Renal pelvis (tissue), 4 donors: ENCODE data around the gene SNED1. TPM values are rescaled to one million over a fixed set of nuclear protein-coding genes. Genes with fewer than 3 reads are reported as not detected.

Experiments
- DNase-seq: peaks from one replicate; pipeline ENCODE4 v3.0.0-alpha.2; 2013
- polyA plus RNA-seq, 3 donors: library from polyadenylated mRNA; unstranded; fragments of 120-200 nt; gene quantifications; one replicate each; pipeline ENCODE4 v1.2.1, GENCODE V29; 2013; ENCODE audit not compliant: insufficient read length in 3 of 3

Gene SNED1
- polyA plus RNA-seq, 3 donors: 7.6 to 11.0 (median 10.6) TPM

DNA sequence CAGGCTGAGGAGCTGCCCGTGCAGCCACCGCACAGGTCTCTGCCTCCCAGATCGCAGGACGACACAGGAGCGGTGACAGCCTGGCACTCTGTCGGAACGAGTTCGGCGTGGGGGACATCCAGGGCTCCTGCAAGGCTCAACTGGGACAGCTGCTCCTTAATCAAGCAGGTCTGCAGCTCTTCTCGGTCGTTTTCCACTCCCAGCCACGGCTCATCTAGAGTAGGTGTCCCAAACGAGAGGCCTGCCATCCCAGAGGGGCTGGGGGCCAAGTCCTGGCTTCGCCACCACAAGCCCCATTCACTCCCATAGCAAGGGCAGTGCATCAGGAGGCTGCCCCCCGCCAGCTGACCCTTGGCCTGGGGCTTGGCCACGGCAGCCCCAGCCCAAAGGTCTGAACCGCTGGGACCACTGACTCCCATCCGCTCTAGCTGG, 128.4 kb downstream of the SNED1 start:
- no peak for DNase-seq

DNA sequence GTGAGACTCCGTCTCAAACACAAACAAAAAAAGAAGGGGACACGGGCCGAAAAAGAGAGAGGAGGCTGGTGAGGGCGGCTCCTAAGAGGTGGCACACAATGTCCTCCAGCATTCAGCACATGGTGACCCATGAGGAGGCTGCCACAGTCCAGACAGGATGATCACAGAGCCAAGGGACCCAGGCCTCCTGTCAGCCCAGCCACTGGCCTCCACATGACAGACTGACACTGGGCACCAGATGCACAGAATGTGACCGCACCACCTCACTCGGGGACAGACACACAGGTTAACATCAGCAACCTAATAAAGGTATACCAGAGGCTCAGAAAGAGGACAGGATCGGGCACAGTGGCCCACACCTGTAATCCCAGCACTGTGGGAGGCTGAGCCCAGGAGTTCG, 129.8 kb downstream of the SNED1 start:
- DNase-seq: no peak

DNA sequence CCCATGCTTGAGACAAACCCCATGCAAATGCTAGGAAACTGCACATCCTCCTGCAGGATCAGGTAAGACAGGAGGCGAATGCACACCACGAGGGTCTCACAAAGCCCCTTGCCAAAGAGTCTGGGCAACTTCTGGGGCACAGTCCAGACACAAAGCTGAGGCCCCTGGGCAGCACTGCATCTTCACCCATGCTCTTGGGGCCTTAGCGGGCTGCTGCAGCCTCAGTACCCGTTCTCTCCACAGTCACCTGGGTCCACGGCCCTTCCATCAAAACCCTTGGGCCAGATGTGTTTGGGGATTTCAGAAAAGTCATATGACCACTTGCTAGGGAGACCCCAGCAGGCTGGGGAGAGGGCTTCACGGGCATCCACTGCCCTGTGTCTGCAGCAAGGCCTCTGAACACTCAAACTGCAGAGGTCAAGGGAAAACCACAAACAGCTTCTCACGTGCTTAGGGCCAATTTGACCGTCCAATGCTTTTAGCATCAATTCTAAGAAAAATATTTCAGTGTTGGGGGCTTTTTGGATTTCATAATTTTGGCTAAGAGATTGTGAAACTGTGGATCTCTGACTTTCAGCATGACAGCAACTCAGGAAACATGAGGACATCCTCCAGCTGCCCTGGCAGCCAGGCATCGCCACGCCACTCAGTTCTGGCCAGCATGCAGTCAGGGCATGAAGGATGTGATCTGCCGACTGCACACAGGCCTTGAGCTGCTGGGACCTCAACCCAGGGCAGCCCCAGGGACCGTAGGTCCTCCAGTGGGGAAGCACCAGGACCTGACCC, 130.9 kb downstream of the SNED1 start:
- DNase-seq: no peak

DNA sequence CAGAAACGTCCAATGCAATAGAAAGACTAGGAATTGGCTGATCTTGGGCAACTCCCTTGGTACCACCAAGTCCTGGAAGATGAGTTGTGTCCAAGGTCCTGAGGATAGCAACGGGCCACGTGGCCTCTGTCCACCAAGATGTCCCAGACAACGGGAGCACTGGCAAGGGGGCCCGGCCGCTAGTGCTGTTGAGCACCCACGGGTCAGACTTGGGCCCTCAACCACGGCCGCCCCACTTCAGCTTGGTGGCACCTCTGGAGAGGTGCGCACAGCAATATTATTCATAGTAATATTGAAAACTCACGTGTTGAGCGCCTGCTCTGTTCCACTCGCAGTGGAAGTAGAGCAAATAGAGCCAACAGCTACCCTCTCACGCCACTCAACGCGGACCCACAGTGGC, 131.9 kb downstream of the SNED1 start:
- no peak for DNase-seq

GRCh38 chr2:241131531-241131930, 133.1 kb downstream of the SNED1 start:
- DNase-seq: no peak

- DNase-seq: no peak
These were observed 134.4 kb downstream of the SNED1 start for GRCh38 chr2:241132538-241133435.

DNA sequence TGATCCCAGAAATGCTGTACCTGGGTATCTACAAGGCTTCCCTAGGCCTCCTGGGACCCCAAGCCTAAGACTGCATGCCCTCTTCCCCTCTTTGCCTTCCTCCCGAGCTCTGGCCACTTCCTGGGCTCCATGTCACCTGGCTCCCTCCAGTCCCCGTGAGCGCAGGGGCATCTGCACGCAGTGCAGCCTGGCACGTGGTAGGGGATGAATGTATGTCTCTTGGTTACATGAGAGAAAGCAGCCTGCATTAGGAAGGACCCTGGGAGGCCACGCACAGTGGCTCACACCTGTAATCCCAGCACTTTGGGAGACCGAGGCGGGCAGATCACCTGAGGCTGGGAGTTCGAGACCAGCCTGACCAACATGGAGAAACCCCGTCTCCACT, 135.0 kb downstream of the SNED1 start:
- no peak for DNase-seq

DNA sequence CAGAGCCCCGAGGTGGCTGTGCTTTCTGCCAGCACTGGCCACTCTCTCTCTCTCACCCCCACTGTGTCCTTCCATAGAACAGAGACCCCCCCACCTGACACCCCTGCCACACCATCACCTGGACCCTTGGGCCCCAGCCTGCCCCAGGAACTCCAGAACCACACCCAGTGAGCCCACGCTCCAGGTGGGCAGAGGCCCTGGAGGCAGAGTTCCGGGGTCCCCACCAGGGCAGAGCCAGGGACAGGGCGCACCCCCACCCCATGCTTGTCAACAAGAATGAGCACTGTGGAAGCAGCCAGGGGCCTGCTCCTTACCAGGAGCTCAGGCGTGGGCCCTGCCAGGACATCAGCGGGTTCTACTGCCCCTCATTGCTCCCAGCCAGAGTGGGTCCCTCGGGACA, 136.3 kb downstream of the SNED1 start:
- no peak for DNase-seq

- peak; percentile 9 for DNase-seq
These were observed 137.3 kb downstream of the SNED1 start for GRCh38 chr2:241135737-241136136.

DNA sequence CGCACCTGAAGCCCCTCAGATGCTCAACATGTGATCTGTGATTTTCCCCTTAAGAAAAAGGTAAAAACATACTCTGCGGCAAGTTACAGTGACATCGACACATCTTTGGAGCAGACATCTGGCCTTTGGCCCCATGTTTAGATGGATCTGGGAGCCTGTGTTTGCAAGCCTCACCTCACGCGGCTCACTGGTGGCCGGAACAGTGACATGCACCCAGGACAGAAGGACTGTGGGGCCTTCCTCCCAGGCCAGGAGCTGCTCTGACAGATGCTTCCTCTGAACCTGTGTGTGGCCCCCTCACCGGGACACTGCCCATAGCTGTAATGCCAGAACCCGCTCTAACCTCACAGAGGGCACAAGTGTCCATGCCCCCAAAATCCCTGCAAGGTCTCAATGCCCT, 137.8 kb downstream of the SNED1 start:
- no peak for DNase-seq

DNA sequence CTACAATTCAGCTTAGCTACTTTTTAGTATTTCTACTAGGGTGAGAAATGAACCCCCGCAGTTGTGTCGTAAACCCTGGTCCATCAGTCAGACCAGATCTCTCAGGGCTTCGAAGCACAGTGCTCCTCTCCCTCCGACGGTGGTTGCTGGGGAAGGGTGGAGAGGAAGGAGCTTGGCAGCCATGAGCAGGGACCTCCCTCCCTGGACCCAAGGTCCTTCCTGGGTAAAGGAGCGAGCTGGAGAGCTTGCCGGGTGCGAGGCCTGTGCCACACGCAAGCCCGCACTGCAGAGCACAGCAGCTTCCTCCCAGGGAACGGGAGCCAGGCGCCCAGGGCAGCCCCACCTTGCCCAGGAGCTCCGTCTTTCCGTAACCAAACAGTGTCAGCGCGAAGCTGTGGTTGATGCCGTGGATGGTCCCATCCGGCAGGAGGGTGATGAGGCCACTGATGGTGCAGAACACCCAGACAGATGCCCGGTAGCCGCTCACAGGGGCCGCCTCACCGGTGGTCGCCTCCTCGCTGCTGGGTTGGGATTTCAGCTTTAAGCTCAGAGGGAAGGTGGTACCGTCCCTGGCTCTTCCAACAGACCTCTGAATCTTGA, 138.3 kb downstream of the SNED1 start:
- DNase-seq: no peak

GRCh38 chr2:241137276-241138190, 139.1 kb downstream of the SNED1 start:
- no peak for DNase-seq

DNA sequence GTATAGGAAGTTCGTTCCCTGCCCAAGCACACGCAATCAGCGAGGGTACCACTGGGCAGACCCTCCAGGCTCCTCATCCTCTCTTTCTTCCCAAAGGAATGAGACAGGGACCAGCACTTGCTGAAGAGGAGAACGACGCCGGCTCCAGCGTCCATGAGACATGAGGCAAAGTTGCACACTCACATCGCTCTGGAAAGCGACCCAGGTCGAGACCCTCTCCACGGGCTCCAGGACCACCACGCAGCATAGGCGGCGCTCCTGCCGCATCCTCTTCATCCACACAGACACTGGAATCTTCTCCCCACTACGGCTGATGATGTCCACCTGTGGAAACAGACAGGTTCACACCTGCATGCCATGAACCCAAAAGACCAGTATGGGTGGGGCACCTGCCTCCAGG, 140.1 kb downstream of the SNED1 start:
- DNase-seq: no peak

GRCh38 chr2:241139531-241140444, 141.4 kb downstream of the SNED1 start:
- DNase-seq: no peak

- no peak for DNase-seq
These were observed 142.0 kb downstream of the SNED1 start for GRCh38 chr2:241140445-241140840.

- DNase-seq: no peak
These were observed 142.9 kb downstream of the SNED1 start for GRCh38 chr2:241141214-241141770.

DNA sequence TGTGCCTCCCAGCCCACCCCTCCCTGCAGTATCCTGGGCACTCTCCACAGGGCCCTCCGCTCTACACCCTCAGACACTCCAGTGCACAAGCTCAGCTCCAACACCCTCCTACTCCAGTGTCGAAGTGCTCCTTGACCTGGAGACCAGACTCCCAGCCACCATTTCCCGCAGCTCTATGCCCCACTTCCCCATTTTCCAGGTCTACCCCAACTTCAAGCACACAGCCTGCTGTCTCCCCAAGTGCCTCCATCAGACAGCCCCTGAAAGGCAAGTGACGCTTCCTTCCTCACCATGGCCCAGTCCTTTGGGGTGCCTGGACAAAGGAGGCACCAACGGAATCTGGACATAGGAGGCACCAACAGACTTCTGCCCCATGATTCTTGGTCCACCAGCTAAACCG, 143.6 kb downstream of the SNED1 start:
- DNase-seq: no peak

GRCh38 chr2:241142593-241142992, 144.2 kb downstream of the SNED1 start:
- DNase-seq: no peak
